Measurements from ENCODE around the gene GNL1.

The GNL1 gene

DNA sequence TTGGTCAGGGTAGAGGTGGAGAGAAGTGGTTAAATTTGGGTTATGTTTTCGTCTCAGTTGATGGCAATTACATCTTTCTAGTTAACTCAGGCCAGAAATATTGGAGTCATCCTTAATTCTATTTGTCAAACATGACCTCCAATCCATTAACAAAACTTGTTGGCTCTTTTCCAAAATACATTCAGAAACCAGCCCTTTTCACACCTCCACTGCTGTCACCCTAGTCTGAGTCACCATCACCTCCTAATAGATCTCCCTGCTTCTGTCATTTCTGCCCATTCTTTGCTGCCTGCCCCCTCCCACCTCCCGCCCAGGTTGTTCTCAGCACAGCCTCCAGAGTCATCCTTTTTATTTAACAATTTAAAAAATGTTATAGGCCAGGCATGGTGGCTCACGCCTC is 12.0 kb upstream of the GNL1 start:
- no peak for DNase-seq (ENCODE audit: low read depth in 1 of 2, low spot score in 1 of 2)
- Histone ChIP-seq H3K4me3 (replicated peaks; ENCODE audit: insufficient read depth, low read length) (no peak overlapping the region), H3K27me3 (ENCODE audit: insufficient read depth, poor library complexity, severe bottlenecking) (no peaks in the 10 kb centered on the region), H3K27ac (replicated peaks) (no peak overlapping the region)
- TF ChIP-seq, protein P1, sequence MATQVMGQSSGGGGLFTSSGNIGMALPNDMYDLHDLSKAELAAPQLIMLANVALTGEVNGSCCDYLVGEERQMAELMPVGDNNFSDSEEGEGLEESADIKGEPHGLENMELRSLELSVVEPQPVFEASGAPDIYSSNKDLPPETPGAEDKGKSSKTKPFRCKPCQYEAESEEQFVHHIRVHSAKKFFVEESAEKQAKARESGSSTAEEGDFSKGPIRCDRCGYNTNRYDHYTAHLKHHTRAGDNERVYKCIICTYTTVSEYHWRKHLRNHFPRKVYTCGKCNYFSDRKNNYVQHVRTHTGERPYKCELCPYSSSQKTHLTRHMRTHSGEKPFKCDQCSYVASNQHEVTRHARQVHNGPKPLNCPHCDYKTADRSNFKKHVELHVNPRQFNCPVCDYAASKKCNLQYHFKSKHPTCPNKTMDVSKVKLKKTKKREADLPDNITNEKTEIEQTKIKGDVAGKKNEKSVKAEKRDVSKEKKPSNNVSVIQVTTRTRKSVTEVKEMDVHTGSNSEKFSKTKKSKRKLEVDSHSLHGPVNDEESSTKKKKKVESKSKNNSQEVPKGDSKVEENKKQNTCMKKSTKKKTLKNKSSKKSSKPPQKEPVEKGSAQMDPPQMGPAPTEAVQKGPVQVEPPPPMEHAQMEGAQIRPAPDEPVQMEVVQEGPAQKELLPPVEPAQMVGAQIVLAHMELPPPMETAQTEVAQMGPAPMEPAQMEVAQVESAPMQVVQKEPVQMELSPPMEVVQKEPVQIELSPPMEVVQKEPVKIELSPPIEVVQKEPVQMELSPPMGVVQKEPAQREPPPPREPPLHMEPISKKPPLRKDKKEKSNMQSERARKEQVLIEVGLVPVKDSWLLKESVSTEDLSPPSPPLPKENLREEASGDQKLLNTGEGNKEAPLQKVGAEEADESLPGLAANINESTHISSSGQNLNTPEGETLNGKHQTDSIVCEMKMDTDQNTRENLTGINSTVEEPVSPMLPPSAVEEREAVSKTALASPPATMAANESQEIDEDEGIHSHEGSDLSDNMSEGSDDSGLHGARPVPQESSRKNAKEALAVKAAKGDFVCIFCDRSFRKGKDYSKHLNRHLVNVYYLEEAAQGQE (IDR thresholded peaks at IDR 0.05; ENCODE audit: insufficient replicate concordance, low read depth) = no peak

DNA sequence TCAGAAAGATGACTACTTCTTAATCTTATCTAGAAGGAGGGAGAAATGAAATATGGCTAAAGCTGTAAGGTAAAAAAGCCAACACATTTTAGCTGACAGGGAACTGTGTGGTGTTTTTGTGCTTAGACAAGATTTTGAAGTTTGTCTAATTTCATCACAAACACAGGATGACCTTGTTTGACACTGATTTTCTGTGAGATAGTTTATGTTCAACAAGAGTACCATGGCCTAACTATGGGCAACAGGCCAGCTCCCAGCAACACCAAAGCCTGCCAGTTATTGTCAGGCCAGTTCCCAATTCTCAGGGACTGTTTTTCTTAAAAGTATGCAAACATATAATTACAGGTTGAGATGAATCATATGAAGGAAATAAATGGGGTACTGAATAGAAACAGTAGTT is 9.5 kb upstream of the GNL1 start:
- no peak overlapping the region for H3K4me3 ChIP-seq (replicated peaks; ENCODE audit: insufficient read depth, low read length)

DNA sequence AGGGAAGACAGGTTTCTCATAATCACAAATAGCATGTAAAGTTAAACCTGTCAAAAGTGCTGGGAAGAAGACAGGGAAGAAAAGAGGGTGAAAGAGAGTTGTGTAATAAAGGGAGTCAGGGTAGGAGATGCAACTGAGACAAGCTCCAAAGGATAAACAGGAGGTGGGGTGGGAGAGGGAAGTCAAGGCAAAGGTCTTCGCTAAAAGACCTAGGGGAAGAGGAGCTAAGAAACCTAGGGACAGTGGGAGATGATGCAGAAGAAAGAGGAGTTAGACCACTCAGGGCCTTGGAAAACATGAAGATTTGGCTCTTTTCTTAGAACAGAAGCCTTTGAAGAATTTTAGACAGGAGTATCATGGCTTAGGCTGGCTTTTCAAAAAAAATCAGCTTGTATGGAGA is 7.8 kb upstream of the GNL1 start:
- Histone ChIP-seq H3K27me3 (ENCODE audit: insufficient read depth, poor library complexity, severe bottlenecking) (no peaks in the 10 kb centered on the region), H3K27ac (replicated peaks) (no peak overlapping the region), H3K4me3 (replicated peaks; ENCODE audit: insufficient read depth, low read length) (no peak overlapping the region)
- DNase-seq (ENCODE audit: low read depth in 1 of 2, low spot score in 1 of 2) = no peak
- TF ChIP-seq, protein P2, sequence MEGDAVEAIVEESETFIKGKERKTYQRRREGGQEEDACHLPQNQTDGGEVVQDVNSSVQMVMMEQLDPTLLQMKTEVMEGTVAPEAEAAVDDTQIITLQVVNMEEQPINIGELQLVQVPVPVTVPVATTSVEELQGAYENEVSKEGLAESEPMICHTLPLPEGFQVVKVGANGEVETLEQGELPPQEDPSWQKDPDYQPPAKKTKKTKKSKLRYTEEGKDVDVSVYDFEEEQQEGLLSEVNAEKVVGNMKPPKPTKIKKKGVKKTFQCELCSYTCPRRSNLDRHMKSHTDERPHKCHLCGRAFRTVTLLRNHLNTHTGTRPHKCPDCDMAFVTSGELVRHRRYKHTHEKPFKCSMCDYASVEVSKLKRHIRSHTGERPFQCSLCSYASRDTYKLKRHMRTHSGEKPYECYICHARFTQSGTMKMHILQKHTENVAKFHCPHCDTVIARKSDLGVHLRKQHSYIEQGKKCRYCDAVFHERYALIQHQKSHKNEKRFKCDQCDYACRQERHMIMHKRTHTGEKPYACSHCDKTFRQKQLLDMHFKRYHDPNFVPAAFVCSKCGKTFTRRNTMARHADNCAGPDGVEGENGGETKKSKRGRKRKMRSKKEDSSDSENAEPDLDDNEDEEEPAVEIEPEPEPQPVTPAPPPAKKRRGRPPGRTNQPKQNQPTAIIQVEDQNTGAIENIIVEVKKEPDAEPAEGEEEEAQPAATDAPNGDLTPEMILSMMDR (IDR thresholded peaks at IDR 0.05; ENCODE audit: insufficient read depth, low read length) = no peak
- TF ChIP-seq GABPA (IDR thresholded peaks at IDR 0.05; ENCODE audit: low read depth) (no peak), SPI1 (IDR thresholded peaks at IDR 0.05; ENCODE audit: borderline replicate concordance, low read depth) (no peak), POLR2AphosphoS5 (IDR thresholded peaks at IDR 0.05; ENCODE audit: low read depth) (no peak)
- TF ChIP-seq, protein P1 (IDR thresholded peaks at IDR 0.05; ENCODE audit: insufficient replicate concordance, low read depth) = no peak

More for the DNA sequence above, 9.5 kb upstream of the GNL1 start:
- TF ChIP-seq SPI1 (IDR thresholded peaks at IDR 0.05; ENCODE audit: borderline replicate concordance, low read depth) (no peak), GABPA (IDR thresholded peaks at IDR 0.05; ENCODE audit: low read depth) (no peak), POLR2AphosphoS5 (IDR thresholded peaks at IDR 0.05; ENCODE audit: low read depth) (no peak)
- TF ChIP-seq, protein P2 (IDR thresholded peaks at IDR 0.05; ENCODE audit: insufficient read depth, low read length) = no peak
- TF ChIP-seq, protein P1 (IDR thresholded peaks at IDR 0.05; ENCODE audit: insufficient replicate concordance, low read depth) = no peak
- no peak for DNase-seq (ENCODE audit: low read depth in 1 of 2, low spot score in 1 of 2)
- Histone ChIP-seq H3K27me3 (ENCODE audit: insufficient read depth, poor library complexity, severe bottlenecking) (no peaks in the 10 kb centered on the region), H3K27ac (replicated peaks) (no peak overlapping the region)
